Chondrocyte (in vitro differentiated cells): ENCODE results near the gene NRIP1. TPM values are rescaled to one million over a fixed set of nuclear protein-coding genes. Genes with fewer than 3 reads are reported as not detected.

Experiments
- DNase-seq: peaks from one replicate; pipeline ENCODE4 v3.0.0; 2021; ENCODE audit warnings: mixed read lengths, low spot score
- H3K27ac Mint-ChIP-seq: one replicate; pipeline ENCODE4 v1.8.0; 2021; ENCODE audit warnings: mild to moderate bottlenecking, moderate library complexity, mixed read lengths; ENCODE audit not compliant: unreplicated experiment
- H3K27me3 Mint-ChIP-seq: 2 replicates; pipeline ENCODE4 v1.8.0; 2021; ENCODE audit warnings: low read depth, mixed read lengths
- H3K36me3 Mint-ChIP-seq: 2 replicates; pipeline ENCODE4 v1.8.0; 2021; ENCODE audit warnings: low read depth, mixed read lengths
- H3K4me1 Mint-ChIP-seq: 2 replicates; pipeline ENCODE4 v1.8.0; 2021; ENCODE audit warnings: low read depth, mild to moderate bottlenecking, mixed read lengths
- H3K4me3 Mint-ChIP-seq: one replicate; pipeline ENCODE4 v1.8.0; 2021; ENCODE audit warnings: mild to moderate bottlenecking, moderate library complexity, mixed read lengths; ENCODE audit not compliant: unreplicated experiment
- H3K9me3 Mint-ChIP-seq: 2 replicates; pipeline ENCODE4 v1.8.0; 2021; ENCODE audit warnings: low read depth, mixed read lengths
- total RNA-seq: library from RNA; stranded (reverse); gene quantifications from 3 replicates; pipeline ENCODE4 v1.2.1, GENCODE V29; 2021
- TF ChIP-seq, protein P1 (sequence below): fragments of 200-600 bp; sonication (generic); IDR thresholded peaks from 2 replicates; pipeline ENCODE4 v1.5.0; 2021; ENCODE audit warnings: antibody characterized with exemption, mild to moderate bottlenecking, moderate library complexity

Gene NRIP1
- total RNA-seq, 1 donor from 2014 or later = 22.6 TPM

DNA sequence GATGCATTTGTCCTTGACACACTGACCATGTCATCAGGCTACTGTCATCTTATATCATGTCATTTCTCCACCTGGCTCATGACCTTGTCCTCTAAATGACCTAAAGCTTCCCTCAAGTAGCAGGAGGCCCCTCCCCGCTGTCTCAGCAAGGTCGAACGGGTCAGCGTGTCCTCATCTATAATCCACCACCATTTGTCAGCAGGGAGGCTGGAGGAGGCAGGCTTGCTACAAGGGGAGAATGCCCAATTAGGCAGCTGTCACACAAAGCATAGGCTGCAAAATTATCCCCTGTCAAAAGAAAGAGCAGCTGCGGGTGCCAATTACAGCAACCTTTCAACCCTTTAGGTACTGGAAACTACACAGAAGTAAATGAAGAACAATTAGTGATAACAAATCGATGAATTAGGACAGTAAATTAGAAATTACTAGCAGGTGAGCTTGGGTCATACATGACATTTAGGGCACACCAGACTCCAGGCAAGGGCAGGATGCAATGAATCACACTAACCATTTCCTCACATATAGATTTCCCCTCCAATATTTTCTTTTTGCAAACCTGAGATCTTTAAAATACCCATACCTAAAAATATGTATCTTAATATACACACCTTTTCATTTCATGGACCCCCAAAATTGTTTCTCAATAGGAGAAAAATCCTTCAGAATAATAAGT lies 61.2 kb downstream of the NRIP1 start:
- H3K27me3 Mint-ChIP-seq = no peaks in the 10 kb centered on the region
- TF ChIP-seq, protein P1, sequence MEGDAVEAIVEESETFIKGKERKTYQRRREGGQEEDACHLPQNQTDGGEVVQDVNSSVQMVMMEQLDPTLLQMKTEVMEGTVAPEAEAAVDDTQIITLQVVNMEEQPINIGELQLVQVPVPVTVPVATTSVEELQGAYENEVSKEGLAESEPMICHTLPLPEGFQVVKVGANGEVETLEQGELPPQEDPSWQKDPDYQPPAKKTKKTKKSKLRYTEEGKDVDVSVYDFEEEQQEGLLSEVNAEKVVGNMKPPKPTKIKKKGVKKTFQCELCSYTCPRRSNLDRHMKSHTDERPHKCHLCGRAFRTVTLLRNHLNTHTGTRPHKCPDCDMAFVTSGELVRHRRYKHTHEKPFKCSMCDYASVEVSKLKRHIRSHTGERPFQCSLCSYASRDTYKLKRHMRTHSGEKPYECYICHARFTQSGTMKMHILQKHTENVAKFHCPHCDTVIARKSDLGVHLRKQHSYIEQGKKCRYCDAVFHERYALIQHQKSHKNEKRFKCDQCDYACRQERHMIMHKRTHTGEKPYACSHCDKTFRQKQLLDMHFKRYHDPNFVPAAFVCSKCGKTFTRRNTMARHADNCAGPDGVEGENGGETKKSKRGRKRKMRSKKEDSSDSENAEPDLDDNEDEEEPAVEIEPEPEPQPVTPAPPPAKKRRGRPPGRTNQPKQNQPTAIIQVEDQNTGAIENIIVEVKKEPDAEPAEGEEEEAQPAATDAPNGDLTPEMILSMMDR = no peak
- no peaks in the 10 kb centered on the region for H3K9me3 Mint-ChIP-seq
- H3K27ac Mint-ChIP-seq = no peak overlapping the region
- H3K36me3 Mint-ChIP-seq = peaks cover 5% of the 10 kb centered on the region
- DNase-seq = no peak
- peaks cover 62% of the 10 kb centered on the region for H3K4me1 Mint-ChIP-seq
- no peak overlapping the region for H3K4me3 Mint-ChIP-seq

DNA sequence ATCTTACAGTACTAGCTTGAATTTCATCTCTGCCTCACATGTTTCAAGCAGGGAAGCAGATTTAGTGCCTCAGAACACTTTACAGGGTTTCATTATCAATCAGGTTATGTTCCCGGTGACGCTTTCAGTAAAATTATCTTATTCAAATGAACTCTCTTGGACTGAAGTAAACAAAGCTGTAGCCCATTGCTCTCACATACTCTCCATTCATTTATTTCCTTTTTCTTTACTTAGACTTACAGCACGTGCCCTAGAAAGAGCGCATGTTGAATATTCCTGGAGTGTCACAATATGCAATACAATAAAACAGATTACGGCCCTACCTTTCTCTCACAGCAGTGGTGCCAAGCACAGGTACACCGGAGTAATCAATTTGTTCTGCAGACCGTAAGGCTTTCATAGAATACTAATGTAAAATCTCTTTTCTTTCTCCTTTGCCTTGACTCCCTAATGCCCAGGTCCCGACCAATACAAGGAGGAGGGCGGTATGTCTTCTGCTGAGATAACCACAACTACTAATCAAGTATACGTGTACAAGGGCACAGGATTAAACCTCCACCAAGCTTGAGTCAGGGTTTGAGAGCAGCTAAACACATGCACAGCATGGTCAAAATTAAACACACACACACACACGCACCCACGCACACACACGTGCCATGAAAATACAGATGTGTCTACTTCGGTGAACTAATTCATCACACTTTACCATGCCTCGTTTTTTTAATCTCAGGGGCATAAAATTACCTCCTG lies 62.8 kb downstream of the NRIP1 start:
- H3K27ac Mint-ChIP-seq = no peak overlapping the region
- no peak for DNase-seq
- no peak overlapping the region for H3K4me3 Mint-ChIP-seq
- H3K36me3 Mint-ChIP-seq = no peaks in the 10 kb centered on the region
- H3K27me3 Mint-ChIP-seq = no peaks in the 10 kb centered on the region
- no peaks in the 10 kb centered on the region for H3K9me3 Mint-ChIP-seq
- TF ChIP-seq, protein P1 = no peak
- H3K4me1 Mint-ChIP-seq = peaks cover 61% of the 10 kb centered on the region

DNA sequence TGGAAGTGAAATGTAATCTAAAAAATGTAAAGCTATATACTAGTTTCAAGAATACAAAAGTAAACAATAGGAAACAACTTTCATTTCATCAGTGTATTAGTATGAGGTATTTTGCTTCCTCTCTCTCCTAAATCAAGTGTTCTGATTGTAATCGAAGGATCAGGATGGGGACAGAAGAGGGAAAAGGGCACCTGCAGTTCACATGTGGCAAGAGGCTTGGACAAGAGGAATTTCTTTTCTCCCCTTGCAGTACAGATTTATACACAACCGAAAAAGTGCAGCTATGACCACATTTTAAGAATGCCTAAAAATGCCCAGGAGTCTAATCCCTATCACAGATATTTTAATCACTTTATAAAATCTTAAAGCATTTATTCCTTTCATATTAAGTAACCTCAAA lies 63.7 kb downstream of the NRIP1 start:
- DNase-seq = no peak
- Mint-ChIP-seq H3K9me3 (no peaks in the 10 kb centered on the region), H3K27ac (no peak overlapping the region), H3K36me3 (no peaks in the 10 kb centered on the region), H3K4me1 (peaks cover 57% of the 10 kb centered on the region), H3K4me3 (no peak overlapping the region), H3K27me3 (no peaks in the 10 kb centered on the region)
- TF ChIP-seq, protein P1 = no peak

DNA sequence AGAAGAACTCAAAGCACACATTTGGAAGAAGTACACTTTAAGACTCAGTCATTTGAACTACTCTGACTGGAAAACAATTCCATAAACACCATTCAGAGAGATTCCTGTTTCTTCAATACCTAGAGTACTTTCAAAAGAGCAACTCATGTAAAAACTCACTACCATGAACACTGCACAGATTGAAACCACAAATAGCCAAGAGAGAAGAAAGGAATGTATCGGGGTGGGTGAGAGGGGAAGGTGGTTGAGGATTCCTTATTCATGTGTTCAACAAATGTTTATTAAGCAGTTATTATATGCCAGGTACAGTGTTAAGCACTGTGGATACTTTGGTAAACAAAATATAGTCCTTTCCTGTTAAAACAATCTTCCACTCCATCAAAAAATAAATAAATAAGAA lies 64.7 kb downstream of the NRIP1 start:
- DNase-seq = no peak
- Mint-ChIP-seq H3K4me1 (peaks cover 58% of the 10 kb centered on the region), H3K9me3 (no peaks in the 10 kb centered on the region), H3K4me3 (no peak overlapping the region), H3K36me3 (no peaks in the 10 kb centered on the region), H3K27me3 (no peaks in the 10 kb centered on the region), H3K27ac (peak overlapping the region; percentile 68)
- TF ChIP-seq, protein P1 = no peak

DNA sequence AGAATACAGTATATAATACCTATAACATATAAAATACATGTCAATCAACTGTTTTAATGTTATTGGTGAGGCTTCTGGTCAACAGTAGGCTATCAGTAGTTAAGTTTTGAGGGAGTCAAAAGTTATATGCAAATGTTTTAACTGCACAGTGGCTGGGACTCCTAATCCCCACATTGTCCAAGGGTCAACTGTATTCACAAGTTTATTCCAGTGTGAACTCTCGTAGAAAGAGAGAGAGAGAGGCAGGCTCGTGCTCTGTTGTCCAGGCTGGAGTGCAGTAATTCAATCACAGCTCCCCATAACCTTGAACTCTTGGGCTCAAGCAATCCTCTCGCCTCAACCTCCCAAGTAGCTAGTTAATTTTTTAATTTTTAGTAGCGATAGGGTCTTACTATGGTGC lies 66.0 kb downstream of the NRIP1 start:
- Mint-ChIP-seq H3K36me3 (no peaks in the 10 kb centered on the region), H3K4me1 (peaks cover 54% of the 10 kb centered on the region), H3K9me3 (no peaks in the 10 kb centered on the region), H3K27ac (no peak overlapping the region), H3K4me3 (no peak overlapping the region), H3K27me3 (no peaks in the 10 kb centered on the region)
- TF ChIP-seq, protein P1 = no peak
- DNase-seq = no peak
